Natural killer cell (primary cell): Measurements from ENCODE around the gene AP3D1. TPM values are rescaled to one million over a fixed set of nuclear protein-coding genes. Genes with fewer than 3 reads are reported as not detected.

Experiments used
- ATAC-seq, 3 donors: fragments of 150-1000 bp in 2 of 3; fragments of 200-7000 bp in 1 of 3; cut with Tn5 transposase; 1 replicate in 1 of 3; 2 replicates in 2 of 3; pipeline ENCODE4 v1.10.0; 2021; ENCODE audit warnings: mild to moderate bottlenecking in 2 of 3, moderate library complexity in 2 of 3
- DNase-seq, 2 donors: peaks; one replicate each; pipeline versions ENCODE4 v3.0.0 to v3.0.0-alpha.2; 2013 to 2021; ENCODE audit warnings: mixed read lengths in 1 of 2
- H3K27ac ChIP-seq: one replicate; pipeline ENCODE4 v1.5.1; 2013; ENCODE audit warnings: mild to moderate bottlenecking, low read length
- H3K27me3 ChIP-seq: one replicate; pipeline ENCODE4 v1.6.1; 2013; ENCODE audit warnings: low read length; ENCODE audit not compliant: control insufficient read depth, insufficient read depth
- H3K36me3 ChIP-seq: one replicate; pipeline ENCODE4 v1.6.1; 2013; ENCODE audit warnings: low read length; ENCODE audit not compliant: control insufficient read depth, insufficient read depth
- H3K4me1 ChIP-seq: one replicate; pipeline ENCODE4 v1.6.1; 2013; ENCODE audit warnings: low read length; ENCODE audit not compliant: control insufficient read depth, insufficient read depth
- H3K4me3 ChIP-seq: one replicate; pipeline ENCODE4 v1.5.1; 2013; ENCODE audit warnings: low read length
- H3K9me3 ChIP-seq: one replicate; pipeline ENCODE4 v1.6.1; 2013; ENCODE audit warnings: low read length; ENCODE audit not compliant: control insufficient read depth, insufficient read depth
- H3K27ac Mint-ChIP-seq, 2 donors: one replicate each; pipeline ENCODE4 v1.8.0; 2022; ENCODE audit warnings: mild to moderate bottlenecking in 2 of 2, mixed read lengths in 2 of 2, moderate library complexity in 1 of 2
- H3K27me3 Mint-ChIP-seq, 2 donors: one replicate each; pipeline ENCODE4 v1.8.0; 2022; ENCODE audit warnings: low read depth in 2 of 2, mixed read lengths in 2 of 2
- H3K36me3 Mint-ChIP-seq: one replicate; pipeline ENCODE4 v1.8.0; 2022; ENCODE audit warnings: mixed read lengths
- H3K4me1 Mint-ChIP-seq, 2 donors: one replicate each; pipeline ENCODE4 v1.8.0; 2022; ENCODE audit warnings: mixed read lengths in 2 of 2
- H3K4me3 Mint-ChIP-seq: one replicate; pipeline ENCODE4 v1.8.0; 2022; ENCODE audit warnings: mild to moderate bottlenecking, moderate library complexity, mixed read lengths
- H3K9me3 Mint-ChIP-seq, 2 donors: one replicate each; pipeline ENCODE4 v1.8.0; 2022; ENCODE audit warnings: mixed read lengths in 2 of 2
- CTCF ChIP-seq: fragments of 200-600 bp; IDR thresholded peaks from one replicate; pipeline ENCODE4 v1.8.0; 2022; ENCODE audit warnings: antibody characterized with exemption
- WGBS: methylation state at CpG from one replicate; pipeline ENCODE4 v1.1.7; 2013; ENCODE audit warnings: missing lambda C conversion rate; ENCODE audit not compliant: insufficient coverage; 5-methylcytosine and 5-hydroxymethylcytosine counted together
- intact Hi-C: fragments of 100-400 bp; cut with micrococcal nuclease; formaldehyde crosslinking; loops from one replicate; pipeline ENCODE4 v1.14.2; 2022
- total RNA-seq, 4 donors: library from RNA; stranded (reverse); fragments of 120-200 nt in 1 of 4; gene quantifications; one replicate each; pipeline versions ENCODE4 v1.2.3 to v1.2.4, GENCODE V29; 2013 to 2022

Gene AP3D1
- total RNA-seq, 3 donors from 2014 or later (not counting 1 experiment from before 2014, with no cell fraction given), result 74.6 to 93.1 (median 87.5) TPM

- intact Hi-C loops, result no loop called here
- H3K4me3 ChIP-seq, result no peak overlapping the region
- Mint-ChIP-seq H3K4me1 (peaks cover 14 to 26% of the 10 kb centered on the region in 2 donors), H3K27ac (no peak overlapping the region), H3K4me3 (no peak overlapping the region), H3K36me3 (no peaks in the 10 kb centered on the region), H3K27me3 (no peaks in the 10 kb centered on the region), H3K9me3 (no peaks in the 10 kb centered on the region)
- H3K36me3 ChIP-seq, result peaks cover 28% of the 10 kb centered on the region
- no peak for DNase-seq
- no peak overlapping the region for H3K27ac ChIP-seq
- H3K9me3 ChIP-seq, result no peaks in the 10 kb centered on the region
- H3K27me3 ChIP-seq, result no peaks in the 10 kb centered on the region
- TF ChIP-seq CTCF, result no peak
- 95% methylated on average over 15 of the region's 15 CpGs for WGBS
- H3K4me1 ChIP-seq, result peaks cover 20% of the 10 kb centered on the region
- no peak for ATAC-seq
These were observed 9.1 kb downstream of the AP3D1 start for GRCh38 chr19:2142173-2142829.

GRCh38 chr19:2140138-2140569 is 11.2 kb downstream of the AP3D1 start:
- no peaks in the 10 kb centered on the region for H3K9me3 ChIP-seq
- ATAC-seq (no peak), DNase-seq (no peak)
- H3K36me3 ChIP-seq, result peaks cover 30% of the 10 kb centered on the region
- Mint-ChIP-seq H3K36me3 (no peaks in the 10 kb centered on the region), H3K4me3 (no peak overlapping the region), H3K27ac (no peak overlapping the region), H3K4me1 (peaks cover 5 to 15% of the 10 kb centered on the region in 2 donors), H3K27me3 (no peaks in the 10 kb centered on the region), H3K9me3 (no peaks in the 10 kb centered on the region)
- H3K4me1 ChIP-seq, result peaks cover 10% of the 10 kb centered on the region
- intact Hi-C loops, result no loop called here
- no peak for TF ChIP-seq CTCF
- 88% methylated on average over 14 of the region's 14 CpGs for WGBS
- no peak overlapping the region for H3K4me3 ChIP-seq
- no peaks in the 10 kb centered on the region for H3K27me3 ChIP-seq
- no peak overlapping the region for H3K27ac ChIP-seq

GRCh38 chr19:2139385-2140137 is 11.8 kb downstream of the AP3D1 start:
- Histone ChIP-seq H3K36me3 (peaks cover 26% of the 10 kb centered on the region), H3K27ac (no peak overlapping the region), H3K4me1 (peaks cover 8% of the 10 kb centered on the region), H3K9me3 (no peaks in the 10 kb centered on the region), H3K4me3 (no peak overlapping the region), H3K27me3 (no peaks in the 10 kb centered on the region)
- Mint-ChIP-seq H3K27ac (no peak overlapping the region), H3K36me3 (no peaks in the 10 kb centered on the region), H3K9me3 (no peaks in the 10 kb centered on the region), H3K4me3 (no peak overlapping the region), H3K27me3 (no peaks in the 10 kb centered on the region), H3K4me1 (peaks cover 0 to 10% of the 10 kb centered on the region in 2 donors)
- TF ChIP-seq CTCF, result no peak
- intact Hi-C loops, result no loop called here
- no peak for ATAC-seq
- 93% methylated on average over 20 of the region's 22 CpGs for WGBS
- DNase-seq, result no peak
